Suprapubic skin (tissue), 4 donors: ENCODE measurements around the gene REPIN1. TPM values are rescaled to one million over a fixed set of nuclear protein-coding genes. Genes with fewer than 3 reads are reported as not detected.

Experiments
- DNase-seq, 2 donors: peaks; one replicate each; pipeline ENCODE4 v3.0.0-alpha.2; 2019; ENCODE audit warnings: low spot score in 2 of 2
- H3K27ac ChIP-seq: fragments of 200-600 bp; sonication (generic); one replicate; pipeline ENCODE4 v1.5.1; 2019
- H3K27me3 ChIP-seq: fragments of 200-600 bp; sonication (generic); one replicate; pipeline ENCODE4 v1.5.1; 2019
- H3K36me3 ChIP-seq: fragments of 200-600 bp; sonication (generic); one replicate; pipeline ENCODE4 v1.5.1; 2019
- H3K4me1 ChIP-seq: fragments of 200-600 bp; sonication (generic); one replicate; pipeline ENCODE4 v1.5.1; 2019
- H3K4me3 ChIP-seq: fragments of 200-600 bp; sonication (generic); one replicate; pipeline ENCODE4 v1.5.1; 2019; ENCODE audit warnings: mild to moderate bottlenecking
- H3K9me3 ChIP-seq: fragments of 200-600 bp; sonication (generic); one replicate; pipeline ENCODE4 v1.5.1; 2019
- CTCF ChIP-seq, 2 donors: fragments of 200-600 bp in 1 of 2; fragments of 450-650 bp in 1 of 2; sonication (generic) in 1 of 2; IDR thresholded peaks; one replicate each; pipeline ENCODE4 v1.5.1; 2016 to 2019; ENCODE audit warnings: antibody characterized with exemption in 2 of 2, mild to moderate bottlenecking in 1 of 2, moderate library complexity in 1 of 2
- EP300 ChIP-seq: sonication (generic); formaldehyde crosslinking; IDR thresholded peaks from one replicate; pipeline ENCODE4 v1.6.1; 2017; ENCODE audit warnings: antibody characterized with exemption
- POLR2A ChIP-seq, 2 donors: fragments of 450-650 bp; IDR thresholded peaks; one replicate each; pipeline ENCODE4 v1.6.1; 2017; ENCODE audit warnings: antibody characterized with exemption in 2 of 2, mild to moderate bottlenecking in 2 of 2, moderate library complexity in 2 of 2
- POLR2AphosphoS5 ChIP-seq, 3 donors: sonication (generic); formaldehyde crosslinking; IDR thresholded peaks; one replicate each; pipeline ENCODE4 v1.6.1; 2017; ENCODE audit warnings: antibody characterized with exemption in 3 of 3
- WGBS: methylation state at CpG from one replicate; pipeline ENCODE4 v1.1.5; 2018; 5-methylcytosine and 5-hydroxymethylcytosine counted together
- total RNA-seq, 4 donors: library from RNA; depleted of rRNA; stranded (reverse); fragments of >200 nt; gene quantifications; one replicate each; pipeline ENCODE4 v1.1.0, GENCODE V29; 2016

REPIN1 gene
- total RNA-seq, 4 donors from 2014 or later, result 56.1 to 75.5 (median 73.7) TPM

DNA sequence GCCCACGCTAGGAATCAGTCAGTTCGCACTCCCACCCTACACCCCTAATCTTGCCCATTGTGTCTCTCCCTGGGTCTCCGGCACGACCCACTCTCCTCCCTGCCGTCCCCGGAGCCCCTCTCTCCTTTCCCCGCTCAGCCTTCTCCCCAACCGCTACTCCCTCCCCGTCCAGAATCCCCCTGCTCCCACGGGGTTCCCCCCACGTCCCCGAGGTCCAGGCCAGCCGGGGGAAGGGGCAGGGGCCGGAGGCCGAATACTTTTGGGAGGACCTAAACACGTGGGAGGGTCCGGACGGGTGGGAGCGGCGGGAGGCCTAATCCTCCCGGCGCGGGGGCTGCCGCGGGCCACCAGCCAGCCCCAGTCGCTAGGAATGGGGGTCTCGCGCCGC, 27.8 kb upstream of the REPIN1 start:
- peaks cover 22% of the 10 kb centered on the region for H3K4me1 ChIP-seq
- H3K9me3 ChIP-seq, result no peaks in the 10 kb centered on the region
- H3K27me3 ChIP-seq, result peaks cover 27% of the 10 kb centered on the region
- H3K27ac ChIP-seq, result peak overlapping the region; percentile 63
- DNase-seq, result no peak
- peak overlapping the region; percentile 51 for H3K4me3 ChIP-seq
- TF ChIP-seq POLR2A (IDR thresholded peaks at IDR 0.05), result no peak
- TF ChIP-seq EP300, result no peak
- TF ChIP-seq CTCF (IDR thresholded peaks at IDR 0.05), result no peak
- no peak for TF ChIP-seq POLR2AphosphoS5 (IDR thresholded peaks at IDR 0.05)
- no peaks in the 10 kb centered on the region for H3K36me3 ChIP-seq
- 7% methylated on average over 29 of the region's 29 CpGs for WGBS

DNA sequence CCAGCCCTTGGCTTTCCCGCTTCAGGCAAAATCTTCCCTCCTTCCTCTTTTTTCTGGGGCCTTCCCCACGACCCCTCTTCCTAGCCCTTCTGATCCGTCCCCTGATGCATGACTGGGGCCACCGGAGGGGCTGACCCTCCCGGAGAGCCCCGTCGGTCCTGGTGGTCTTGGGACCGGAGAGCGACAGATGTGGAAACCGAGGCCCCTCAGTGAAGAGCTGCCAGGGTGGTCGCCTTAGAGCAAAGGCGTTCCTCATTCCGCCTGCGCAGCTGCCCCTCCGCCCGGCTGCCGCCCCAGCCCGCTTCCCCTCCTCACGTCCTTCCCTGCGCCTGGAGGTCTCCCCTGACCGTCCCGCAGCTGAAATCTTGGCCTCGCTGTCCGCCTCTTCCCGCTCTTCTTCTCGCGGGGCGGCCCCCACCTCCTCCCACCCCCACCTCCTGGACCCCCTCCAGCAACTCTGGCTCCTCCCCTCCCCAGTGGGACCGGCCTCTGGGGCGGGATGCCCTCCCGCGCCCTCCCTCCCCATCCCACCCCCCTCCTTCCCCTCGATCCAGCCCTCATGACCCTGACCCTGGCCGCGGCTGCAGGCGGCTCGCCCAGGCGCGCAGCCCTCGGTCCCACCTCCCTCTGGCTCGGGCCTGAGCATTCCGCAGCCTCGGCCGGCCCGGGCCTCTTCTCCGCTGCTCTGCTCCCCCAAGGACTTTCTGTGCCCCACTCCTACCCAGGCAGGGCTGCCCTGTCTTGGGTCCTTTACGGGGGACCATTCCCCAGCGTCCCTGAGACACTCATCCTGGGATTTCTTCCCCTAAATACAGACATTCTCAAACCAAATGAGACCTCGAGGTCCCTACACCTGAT, 27.1 kb upstream of the REPIN1 start, which contains the start of gene RARRES2:
TSS of gene RARRES2 (minus strand) at position 367 of the 858 bp plus-strand sequence. CDS start 1,020 bp downstream, outside the sequence.
- no peak for TF ChIP-seq POLR2AphosphoS5 (IDR thresholded peaks at IDR 0.05)
- no peak for TF ChIP-seq POLR2A (IDR thresholded peaks at IDR 0.05)
- TF ChIP-seq EP300, result no peak
- TF ChIP-seq CTCF (IDR thresholded peaks at IDR 0.05), result no peak
- Histone ChIP-seq H3K27me3 (peaks cover 27% of the 10 kb centered on the region), H3K4me3 (peak within 1 kb of the TSS; percentile 51), H3K36me3 (no peaks in the 10 kb centered on the region), H3K9me3 (no peaks in the 10 kb centered on the region), H3K27ac (peak within 1 kb of the TSS; percentile 63), H3K4me1 (peaks cover 20% of the 10 kb centered on the region)
- WGBS, result 6% methylated on average over 35 of the region's 49 CpGs
- peak in 1 of 2 donors; percentile 75 for DNase-seq

GRCh38 chr7:150342121-150342408, 26.6 kb upstream of the REPIN1 start:
- Histone ChIP-seq H3K36me3 (no peaks in the 10 kb centered on the region), H3K27ac (no peak overlapping the region), H3K4me3 (no peak overlapping the region), H3K9me3 (no peaks in the 10 kb centered on the region), H3K4me1 (peaks cover 20% of the 10 kb centered on the region), H3K27me3 (peaks cover 27% of the 10 kb centered on the region)
- DNase-seq, result no peak
- TF ChIP-seq POLR2A (IDR thresholded peaks at IDR 0.05), result no peak
- no peak for TF ChIP-seq EP300
- TF ChIP-seq CTCF (IDR thresholded peaks at IDR 0.05), result no peak
- TF ChIP-seq POLR2AphosphoS5 (IDR thresholded peaks at IDR 0.05), result no peak
- 89% methylated on average over 9 of the region's 9 CpGs for WGBS

GRCh38 chr7:150343225-150343624, 25.4 kb upstream of the REPIN1 start:
- TF ChIP-seq POLR2AphosphoS5 (IDR thresholded peaks at IDR 0.05), result no peak
- no peak for TF ChIP-seq POLR2A (IDR thresholded peaks at IDR 0.05)
- TF ChIP-seq EP300, result no peak
- TF ChIP-seq CTCF (IDR thresholded peaks at IDR 0.05), result no peak
- Histone ChIP-seq H3K36me3 (no peaks in the 10 kb centered on the region), H3K27ac (no peak overlapping the region), H3K9me3 (no peaks in the 10 kb centered on the region), H3K4me3 (no peak overlapping the region), H3K4me1 (peaks cover 20% of the 10 kb centered on the region), H3K27me3 (peaks cover 27% of the 10 kb centered on the region)
- DNase-seq, result no peak
- 75% methylated on average over 2 of the region's 2 CpGs for WGBS

- H3K4me1 ChIP-seq, result peaks cover 20% of the 10 kb centered on the region
- no peak for DNase-seq
- no peaks in the 10 kb centered on the region for H3K36me3 ChIP-seq
- no peaks in the 10 kb centered on the region for H3K9me3 ChIP-seq
- peaks cover 27% of the 10 kb centered on the region for H3K27me3 ChIP-seq
- TF ChIP-seq EP300, result no peak
- no peak for TF ChIP-seq POLR2A (IDR thresholded peaks at IDR 0.05)
- no peak for TF ChIP-seq POLR2AphosphoS5 (IDR thresholded peaks at IDR 0.05)
- TF ChIP-seq CTCF (IDR thresholded peaks at IDR 0.05), result no peak
- H3K27ac ChIP-seq, result no peak overlapping the region
- no peak overlapping the region for H3K4me3 ChIP-seq
Observed at GRCh38 chr7:150344299-150344698, 24.3 kb upstream of the REPIN1 start.
